NCI-H345 treated with DMSO at 0.1 percent for 48 hours (cell line): ENCODE measurements around the gene OTOF.

Source experiments
- DNase-seq: peaks from one replicate; lab custom pipeline; 2025; ENCODE audit not compliant: unreplicated experiment; lab: John Stamatoyannopoulos, UW

The OTOF gene

DNA sequence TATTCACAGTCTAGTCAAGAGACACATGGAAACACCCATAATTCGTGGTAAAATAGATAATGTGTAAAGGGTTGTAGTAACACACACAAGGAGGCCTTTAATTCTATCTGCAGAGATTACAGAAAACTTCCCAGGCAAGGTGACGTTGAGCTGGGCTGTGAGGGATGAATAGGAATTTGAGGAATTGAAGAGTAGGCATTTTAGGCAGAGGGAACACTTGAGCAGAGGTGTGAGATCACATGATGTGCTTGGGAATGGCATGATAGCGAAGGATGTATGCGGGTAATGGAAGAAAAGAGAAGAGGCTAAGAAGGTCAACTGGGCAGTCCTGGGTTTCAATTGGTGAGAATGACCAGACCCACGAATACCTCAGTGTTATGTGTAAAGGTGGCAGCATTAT lies 56.0 kb downstream of the OTOF start:
- no peak for DNase-seq

DNA sequence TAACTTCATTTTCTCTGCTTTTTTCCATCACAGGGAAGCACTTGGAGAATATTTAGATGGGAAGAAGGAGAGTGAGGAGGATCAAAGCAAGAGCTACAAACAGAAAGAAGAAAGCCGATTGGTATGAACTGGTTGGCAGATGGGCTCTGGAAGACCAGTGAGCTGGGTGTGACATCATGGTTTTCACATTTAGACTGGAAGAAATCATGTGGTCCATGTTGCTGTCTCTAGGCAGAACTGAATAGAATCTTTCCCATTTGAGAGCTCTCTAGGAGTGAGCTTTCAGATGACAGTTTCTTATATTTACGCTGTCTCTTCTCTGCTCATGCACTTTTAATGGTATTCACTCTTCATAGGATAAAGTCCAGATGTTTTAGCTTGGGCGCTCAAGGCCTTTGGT lies 63.6 kb downstream of the OTOF start:
- no peak for DNase-seq

DNA sequence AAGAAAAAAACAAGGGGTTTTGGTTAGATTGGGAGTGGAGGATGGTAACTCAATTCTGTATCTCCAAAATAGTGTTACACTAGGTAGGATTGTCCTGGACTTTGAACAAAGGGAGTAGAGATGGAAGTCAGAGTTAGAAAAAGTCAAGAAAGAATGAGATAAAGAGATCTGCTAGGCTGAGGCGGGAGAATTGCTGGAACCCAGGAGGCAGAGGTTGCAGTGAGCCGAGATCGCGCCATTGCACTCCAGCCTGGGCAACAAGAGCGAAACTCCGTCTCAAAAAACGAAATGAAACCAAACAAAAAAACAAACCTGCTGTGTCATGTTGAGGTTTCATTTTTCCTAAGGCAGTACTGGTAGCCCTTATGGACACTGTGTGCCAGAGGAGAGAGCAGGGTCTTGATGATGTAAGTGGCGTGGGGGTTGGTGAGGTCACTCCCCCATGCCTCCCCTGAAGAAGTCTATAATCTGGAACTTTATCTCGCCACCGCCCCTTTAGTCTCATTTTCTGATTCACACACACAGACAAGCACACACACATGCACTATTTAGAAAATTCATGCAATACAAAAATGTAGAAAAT lies 65.7 kb downstream of the OTOF start:
- no peak for DNase-seq

DNA sequence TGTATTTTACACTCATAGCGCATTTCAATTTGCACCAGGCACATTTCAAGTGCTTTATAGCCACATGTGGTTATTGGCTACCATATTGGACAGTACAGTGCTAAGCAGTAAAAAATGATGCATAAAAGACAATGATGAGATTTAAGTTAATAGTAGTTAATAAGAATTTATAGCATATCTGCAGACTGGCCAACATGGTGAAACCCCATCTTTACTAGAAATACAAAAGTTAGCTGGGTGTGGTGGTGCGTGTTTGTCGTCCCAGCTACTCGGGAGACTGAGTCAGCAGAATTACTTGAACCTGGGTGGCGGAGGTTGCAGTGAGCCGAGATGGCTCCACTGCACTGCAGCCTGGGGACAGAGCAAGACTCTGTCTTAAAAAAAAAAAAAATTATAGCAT lies 66.5 kb downstream of the OTOF start:
- DNase-seq: no peak

DNA sequence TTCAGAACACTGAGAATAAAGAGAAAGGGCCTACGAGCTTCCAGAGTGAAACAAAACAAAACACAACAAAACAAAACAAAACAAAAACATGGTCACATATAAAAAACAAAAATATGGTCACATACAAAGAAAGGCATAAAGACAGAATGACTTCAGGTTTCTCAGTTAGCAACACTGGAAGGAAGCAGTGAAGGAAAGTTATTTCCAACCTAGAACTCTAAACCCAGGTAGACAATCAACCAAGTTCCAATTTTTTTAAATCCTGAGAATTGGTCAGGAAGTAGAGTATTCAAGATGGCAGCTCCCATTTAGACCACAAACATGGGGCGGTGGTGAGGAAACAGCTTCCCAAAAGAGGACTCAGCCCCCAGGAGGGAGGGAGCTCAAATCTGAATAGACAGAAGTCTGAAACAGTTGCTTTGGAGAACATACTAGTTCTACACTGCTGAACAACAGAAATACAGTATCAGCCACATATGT lies 67.1 kb downstream of the OTOF start:
- DNase-seq: no peak

DNA sequence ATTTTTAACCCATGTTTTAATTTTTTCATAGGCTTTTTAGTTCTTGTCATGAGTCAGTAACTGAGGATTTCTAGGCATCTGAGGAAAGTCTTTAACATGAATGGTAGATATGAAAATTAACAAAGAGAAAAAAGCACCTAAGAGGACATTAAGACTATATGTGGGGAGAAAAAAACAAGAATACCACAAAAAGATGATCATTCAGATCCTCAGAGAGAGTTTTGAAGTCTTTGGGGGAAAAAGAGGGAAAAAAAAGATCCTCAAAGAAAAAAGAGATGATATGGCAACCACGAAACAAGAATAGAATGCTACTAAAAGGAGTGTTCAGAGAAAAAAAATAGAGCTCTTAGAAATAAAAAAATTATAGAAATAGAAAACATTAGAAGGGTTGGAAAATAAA lies 68.1 kb downstream of the OTOF start:
- DNase-seq: no peak

DNA sequence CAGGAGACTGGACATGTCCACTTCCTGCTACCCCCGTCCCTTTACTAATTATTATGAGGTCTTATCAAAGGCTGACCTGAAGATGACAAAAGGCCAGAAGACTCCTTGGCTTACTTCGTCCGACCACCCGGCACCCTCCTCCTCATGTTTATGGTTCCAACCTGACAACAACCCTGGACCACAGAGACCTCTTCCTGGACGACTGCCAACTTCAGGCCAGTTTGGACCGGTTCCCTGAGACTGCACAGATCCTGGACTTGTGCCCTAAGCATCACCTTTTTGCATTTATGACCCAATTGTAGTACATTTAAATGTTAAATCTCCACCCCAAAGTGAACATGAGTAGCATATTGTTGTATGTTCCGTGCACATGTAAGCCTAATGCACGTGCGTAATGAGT lies 70.4 kb downstream of the OTOF start:
- DNase-seq: no peak
